Right atrium auricular region (tissue), 2 donors: ENCODE measurements around the gene PSMA8. TPM values are rescaled to one million over a fixed set of nuclear protein-coding genes. Genes with fewer than 3 reads are reported as not detected.
"Not testable (repeated sequence)": the region's sequence is repeated elsewhere in the genome, so short reads cannot be mapped to it uniquely, and the experiment has no call there.

Experiments used
- DNase-seq: peaks from one replicate; pipeline ENCODE4 v3.0.0-alpha.2; 2019; ENCODE audit warnings: low spot score
- H3K27ac ChIP-seq, 2 donors: fragments of 200-600 bp; sonication (generic); 1 replicate in 1 of 2; 2 replicates in 1 of 2; pipeline ENCODE4 v1.5.1; 2016 to 2019
- H3K27me3 ChIP-seq, 2 donors: fragments of 200-600 bp; sonication (generic); one replicate each; pipeline versions ENCODE4 v1.5.1 to v1.6.0; 2017 to 2019
- H3K36me3 ChIP-seq: fragments of 200-600 bp; sonication (generic); one replicate; pipeline ENCODE4 v1.5.1; 2016
- H3K4me1 ChIP-seq, 2 donors: fragments of 200-600 bp; sonication (generic); one replicate each; pipeline versions ENCODE4 v1.5.1 to v1.6.0; 2017 to 2019
- H3K4me3 ChIP-seq, 2 donors: fragments of 200-600 bp; sonication (generic); 1 replicate in 1 of 2; 2 replicates in 1 of 2; pipeline ENCODE4 v1.5.1; 2017 to 2019; ENCODE audit warnings: mild to moderate bottlenecking in 1 of 2, moderate library complexity in 1 of 2
- H3K9me3 ChIP-seq, 2 donors: fragments of 200-600 bp; sonication (generic); one replicate each; pipeline ENCODE4 v1.5.1; 2019
- CTCF ChIP-seq, 2 donors: fragments of 200-600 bp; sonication (generic); IDR thresholded peaks; one replicate each; pipeline ENCODE4 v1.5.1; 2019; ENCODE audit warnings: antibody characterized with exemption in 2 of 2
- total RNA-seq, 2 donors: library from RNA; depleted of rRNA; stranded (reverse); fragments of >200 nt; gene quantifications; one replicate each; pipeline ENCODE4 v1.1.0, GENCODE V29; 2016

PSMA8 gene
- total RNA-seq, 2 donors from 2014 or later, result not detected

- Histone ChIP-seq H3K27ac (no peak overlapping the region), H3K27me3 (no peaks in the 10 kb centered on the region), H3K36me3 (no peaks in the 10 kb centered on the region), H3K4me1 (no peaks in the 10 kb centered on the region), H3K4me3 (no peak overlapping the region), H3K9me3 (no peaks in the 10 kb centered on the region)
- no peak for DNase-seq
- no peak for TF ChIP-seq CTCF (IDR thresholded peaks at IDR 0.05)
These were observed 1.9 kb downstream of the PSMA8 start for GRCh38 chr18:26135548-26135947.

GRCh38 chr18:26157326-26157725, 23.7 kb downstream of the PSMA8 start:
- no peaks in the 10 kb centered on the region for H3K36me3 ChIP-seq

GRCh38 chr18:26159353-26159752, 25.7 kb downstream of the PSMA8 start:
- Histone ChIP-seq H3K4me1 (no peaks in the 10 kb centered on the region), H3K36me3 (no peaks in the 10 kb centered on the region), H3K4me3 (no peak overlapping the region), H3K9me3 (no peaks in the 10 kb centered on the region), H3K27ac (no peak overlapping the region), H3K27me3 (no peaks in the 10 kb centered on the region)
- DNase-seq, result no peak
- TF ChIP-seq CTCF (IDR thresholded peaks at IDR 0.05), result peak in 1 of 2 donors; percentile 34

More at GRCh38 chr18:26157326-26157725, 23.7 kb downstream of the PSMA8 start:
- H3K4me1 ChIP-seq, result no peaks in the 10 kb centered on the region
- no peak for TF ChIP-seq CTCF (IDR thresholded peaks at IDR 0.05)
- no peak for DNase-seq
- no peak overlapping the region for H3K27ac ChIP-seq
- H3K27me3 ChIP-seq, result no peaks in the 10 kb centered on the region
- H3K9me3 ChIP-seq, result no peaks in the 10 kb centered on the region
- H3K4me3 ChIP-seq, result no peak overlapping the region

- no peak overlapping the region for H3K4me3 ChIP-seq
- DNase-seq, result no peak
- H3K27me3 ChIP-seq, result no peaks in the 10 kb centered on the region
- no peaks in the 10 kb centered on the region for H3K4me1 ChIP-seq
- H3K36me3 ChIP-seq, result no peaks in the 10 kb centered on the region
- no peak for TF ChIP-seq CTCF (IDR thresholded peaks at IDR 0.05)
- no peak overlapping the region for H3K27ac ChIP-seq
- no peaks in the 10 kb centered on the region for H3K9me3 ChIP-seq
These were observed 30.9 kb downstream of the PSMA8 start for GRCh38 chr18:26164571-26164970.

GRCh38 chr18:26167592-26167991, 33.9 kb downstream of the PSMA8 start:
- DNase-seq, H3K9me3 ChIP-seq, H3K4me3 ChIP-seq, H3K36me3 ChIP-seq, H3K27me3 ChIP-seq, H3K27ac ChIP-seq, H3K4me1 ChIP-seq: not testable (repeated sequence)

- H3K27ac ChIP-seq, result no peak overlapping the region
These were observed 41.8 kb downstream of the PSMA8 start for GRCh38 chr18:26175481-26175880.

More at GRCh38 chr18:26175481-26175880, 41.8 kb downstream of the PSMA8 start:
- DNase-seq, result no peak
- Histone ChIP-seq H3K36me3 (no peaks in the 10 kb centered on the region), H3K4me3 (no peak overlapping the region), H3K4me1 (no peaks in the 10 kb centered on the region), H3K9me3 (no peaks in the 10 kb centered on the region), H3K27me3 (no peaks in the 10 kb centered on the region)
- no peak for TF ChIP-seq CTCF (IDR thresholded peaks at IDR 0.05)
